ENCODE results near the gene ABR. TPM values are rescaled to one million over a fixed set of nuclear protein-coding genes. Genes with fewer than 3 reads are reported as not detected.

Gene ABR
- total RNA-seq, 2 donors from 2014 or later: 80.7 to 82.7 TPM

- TF ChIP-seq POLR2AphosphoS5 (IDR thresholded peaks at IDR 0.05): no peak
- TF ChIP-seq POLR2A (IDR thresholded peaks at IDR 0.05): no peak
- no peak for TF ChIP-seq CTCF (IDR thresholded peaks at IDR 0.05)
- intact Hi-C loops (cut with DNase I): no loop called here
- peaks cover 0 to 5% of the 10 kb centered on the region in 2 donors for H3K36me3 ChIP-seq
These were observed 108.5 kb downstream of the ABR start for GRCh38 chr17:1071103-1071825.

DNA sequence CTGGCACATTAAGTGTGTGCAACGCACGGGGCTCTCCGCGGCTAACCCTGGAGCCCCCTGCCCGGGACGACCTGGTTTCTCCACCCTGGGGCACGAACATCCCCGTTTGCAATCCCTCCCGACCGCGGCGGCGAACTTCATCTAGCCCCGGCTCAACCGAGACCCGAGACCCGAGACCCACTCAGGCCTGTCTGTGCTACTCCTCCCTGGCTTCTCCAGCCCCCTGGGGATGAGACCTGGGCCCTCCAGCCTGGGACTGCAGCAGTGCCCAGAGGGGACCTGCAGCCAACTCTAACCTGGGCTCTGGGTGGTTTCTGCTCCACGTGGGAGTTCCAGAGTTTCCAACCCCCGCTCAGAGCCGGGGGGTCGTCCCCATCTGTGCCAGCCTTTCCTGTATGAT lies 109.4 kb downstream of the ABR start:
- no peaks in the 10 kb centered on the region for H3K27me3 ChIP-seq (replicated peaks; ENCODE audit: insufficient read depth)
- no peak for DNase-seq (ENCODE audit: low spot score)
- TF ChIP-seq POLR2AphosphoS5 (IDR thresholded peaks at IDR 0.05): no peak
- no peak for TF ChIP-seq CTCF (IDR thresholded peaks at IDR 0.05)
- TF ChIP-seq POLR2A (IDR thresholded peaks at IDR 0.05): no peak
- WGBS: 91% methylated on average over 21 of the region's 21 CpGs
- H3K4me3 ChIP-seq: no peak overlapping the region
- no peaks in the 10 kb centered on the region for H3K4me1 ChIP-seq (replicated peaks)
- H3K9me3 ChIP-seq: no peaks in the 10 kb centered on the region
- H3K27ac ChIP-seq: no peak overlapping the region
- peaks cover 0 to 5% of the 10 kb centered on the region in 2 donors for H3K36me3 ChIP-seq
- intact Hi-C loops (cut with DNase I): no loop called here

More at GRCh38 chr17:1071103-1071825, 108.5 kb downstream of the ABR start:
- Histone ChIP-seq H3K27me3 (replicated peaks; ENCODE audit: insufficient read depth) (no peaks in the 10 kb centered on the region), H3K9me3 (no peaks in the 10 kb centered on the region), H3K4me3 (no peak overlapping the region), H3K27ac (no peak overlapping the region), H3K4me1 (replicated peaks) (no peaks in the 10 kb centered on the region)
- WGBS: 88% methylated on average over 29 of the region's 29 CpGs
- no peak for DNase-seq (ENCODE audit: low spot score)

- no peaks in the 10 kb centered on the region for H3K4me1 ChIP-seq (replicated peaks)
- no peaks in the 10 kb centered on the region for H3K9me3 ChIP-seq
- intact Hi-C loops (cut with DNase I): no loop called here
- 95% methylated on average over 15 of the region's 21 CpGs for WGBS
- no peaks in the 10 kb centered on the region for H3K27me3 ChIP-seq (replicated peaks; ENCODE audit: insufficient read depth)
- no peak overlapping the region for H3K27ac ChIP-seq
- peaks cover 0 to 5% of the 10 kb centered on the region in 2 donors for H3K36me3 ChIP-seq
- no peak overlapping the region for H3K4me3 ChIP-seq
- TF ChIP-seq CTCF (IDR thresholded peaks at IDR 0.05): no peak
- no peak for TF ChIP-seq POLR2A (IDR thresholded peaks at IDR 0.05)
- no peak for TF ChIP-seq POLR2AphosphoS5 (IDR thresholded peaks at IDR 0.05)
- DNase-seq (ENCODE audit: low spot score): no peak
These were observed 109.9 kb downstream of the ABR start for GRCh38 chr17:1069847-1070246.

DNA sequence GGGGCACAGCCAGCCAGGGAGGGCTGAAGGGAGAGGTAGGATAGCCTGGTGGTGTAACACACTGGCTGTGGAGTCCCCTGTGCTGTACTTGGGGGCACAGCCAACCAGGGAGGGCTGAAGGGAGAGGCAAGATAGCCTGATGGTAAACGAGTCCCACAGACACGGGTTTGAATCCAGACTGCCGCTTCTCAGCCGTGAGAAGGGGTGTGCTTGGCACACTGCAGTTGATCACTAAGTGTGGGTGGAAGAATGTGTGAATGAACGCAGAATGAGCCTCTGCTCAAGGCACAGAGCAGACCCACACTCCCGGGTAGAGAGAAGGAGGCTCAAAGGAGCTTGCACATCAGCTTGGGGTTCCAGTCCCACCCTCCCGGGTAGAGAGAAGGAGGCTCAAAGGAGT lies 111.4 kb downstream of the ABR start:
- Histone ChIP-seq H3K4me1 (replicated peaks) (no peaks in the 10 kb centered on the region), H3K27me3 (replicated peaks; ENCODE audit: insufficient read depth) (no peaks in the 10 kb centered on the region), H3K4me3 (no peak overlapping the region), H3K27ac (no peak overlapping the region), H3K9me3 (no peaks in the 10 kb centered on the region), H3K36me3 (peaks cover 0 to 5% of the 10 kb centered on the region in 2 donors)
- intact Hi-C loops (cut with DNase I): no loop called here
- DNase-seq (ENCODE audit: low spot score): no peak
- 93% methylated on average over 7 of the region's 7 CpGs for WGBS
- TF ChIP-seq POLR2AphosphoS5 (IDR thresholded peaks at IDR 0.05) (no peak), POLR2A (IDR thresholded peaks at IDR 0.05) (no peak), CTCF (IDR thresholded peaks at IDR 0.05) (no peak)

Measured in prostate gland (tissue), 2 donors.